K562 (cell line): Measurements from ENCODE around the gene NOTCH1. TPM values are rescaled to one million over a fixed set of nuclear protein-coding genes. Genes with fewer than 3 reads are reported as not detected.

Experiments
- ARNT ChIP-seq, 2 experiments: fragments of 450-650 bp; IDR thresholded peaks; 2 replicates each; pipeline ENCODE4 v1.6.1; 2016; ENCODE audit warnings: mild to moderate bottlenecking in 1 of 2
- CHD2 ChIP-seq: IDR thresholded peaks from 2 replicates; pipeline ENCODE4 v1.6.1; 2011; ENCODE audit warnings: low read depth, low read length
- EWSR1 ChIP-seq: fragments of 450-650 bp; IDR thresholded peaks from 2 replicates; pipeline ENCODE4 v1.6.1; 2018; ENCODE audit warnings: borderline replicate concordance, mild to moderate bottlenecking, low read depth, moderate library complexity; ENCODE audit not compliant: partially characterized antibody
- NFE2L1 ChIP-seq: fragments of 450-650 bp; IDR thresholded peaks from 2 replicates; pipeline ENCODE4 v1.6.1; 2016; ENCODE audit warnings: missing genetic modification characterization, low read depth, mild to moderate bottlenecking, missing compliant biosample characterization, moderate library complexity, borderline replicate concordance
- NUFIP1 ChIP-seq: fragments of 450-650 bp; IDR thresholded peaks from 2 replicates; pipeline ENCODE4 v1.6.1; 2018; ENCODE audit not compliant: partially characterized antibody
- PTRF ChIP-seq: fragments of 450-650 bp; IDR thresholded peaks from 2 replicates; pipeline ENCODE4 v1.6.1; 2016; ENCODE audit warnings: mild to moderate bottlenecking, missing genetic modification characterization, missing compliant biosample characterization
- RBM17 ChIP-seq: fragments of 200-400 bp; formaldehyde crosslinking; IDR thresholded peaks from 2 replicates; pipeline ENCODE4 v1.6.1; 2017; ENCODE audit warnings: low read depth, mild to moderate bottlenecking, low read length, borderline replicate concordance
- SAP30 ChIP-seq: fragments of 200-600 bp; sonication (generic); IDR thresholded peaks from 2 replicates; pipeline ENCODE4 v1.6.1; 2012; ENCODE audit warnings: borderline replicate concordance, low read depth, mild to moderate bottlenecking, moderate library complexity, low read length, control low read depth, inconsistent platforms; ENCODE audit not compliant: insufficient read depth, poor library complexity, severe bottlenecking
- SMARCB1 ChIP-seq: IDR thresholded peaks from 2 replicates; pipeline ENCODE4 v1.6.1; 2011; ENCODE audit warnings: improper control_type of control experiment, low read depth; ENCODE audit not compliant: insufficient read length
- SRF ChIP-seq, 2 experiments: fragments of 250-450, 450-650 bp in 1 of 2; sonication (Bioruptor Pico) in 1 of 2; sonication (generic) in 1 of 2; formaldehyde crosslinking; IDR thresholded peaks; 2 replicates each; pipeline versions ENCODE4 v1.5.0 to v1.5.1; 2020 to 2022; ENCODE audit warnings: mild to moderate bottlenecking in 1 of 2, missing genetic modification reagents in 1 of 2
- ZNF174 ChIP-seq: fragments of 250-450 bp; sonication (Bioruptor Pico); IDR thresholded peaks from 2 replicates; pipeline ENCODE4 v1.4.0; 2020; ENCODE audit warnings: mild to moderate bottlenecking
- ZNF3 ChIP-seq: fragments of 250-450 bp; sonication (Bioruptor Pico); IDR thresholded peaks from 2 replicates; pipeline ENCODE4 v1.5.0; 2021; ENCODE audit warnings: mild to moderate bottlenecking, moderate library complexity
- ZNF644 ChIP-seq: fragments of 200-800 bp; sonication (Bioruptor generic); IDR thresholded peaks from 2 replicates; pipeline ENCODE4 v1.6.1; 2016; ENCODE audit warnings: low read depth, missing genetic modification characterization, missing compliant biosample characterization
- polyA plus RNA-seq, 8 experiments: library from polyadenylated mRNA; depleted of rRNA in 4 of 8; stranded (reverse) in 5 of 8; unstranded in 3 of 8; fragments of >200 nt; fragmentation: Nextera tagmentation in 2 of 8; fragmentation: Illumina TruSeq in 1 of 8; extraction: Ambion mirVana in 2 of 8; extraction: Trizol in 1 of 8; gene quantifications; 2 replicates each; pipeline versions ENCODE4 v1.2.1 to v1.2.3, GENCODE V29; 2011 to 2014; ENCODE audit warnings: inconsistent platforms in 1 of 8, missing spikeins in 1 of 8
- total RNA-seq, 7 experiments: library from RNA; depleted of rRNA in 6 of 7; stranded (reverse); fragments of >200 nt in 6 of 7; fragmentation: Illumina TruSeq in 2 of 7; extraction: Trizol in 2 of 7; gene quantifications; 2 replicates each; pipeline versions ENCODE4 v1.2.1 to v1.2.3, GENCODE V29; 2011 to 2021; ENCODE audit warnings: low replicate concordance in 1 of 7
- TF ChIP-seq, protein P1 (sequence below), 3 experiments: fragments of 200-800 bp in 1 of 3; fragments of 250-450 bp in 1 of 3; fragments of 450-650 bp in 1 of 3; sonication (Bioruptor Pico) in 1 of 3; sonication (Bioruptor generic) in 1 of 3; formaldehyde crosslinking in 1 of 3; IDR thresholded peaks; 2 replicates each; pipeline versions ENCODE4 v1.6.1 to v1.8.0; 2016 to 2022; ENCODE audit warnings: mild to moderate bottlenecking in 2 of 3, missing genetic modification characterization in 2 of 3, missing compliant biosample characterization in 1 of 3, moderate library complexity in 1 of 3
- TF ChIP-seq, protein P2 (sequence below): sonication (generic); formaldehyde crosslinking; IDR thresholded peaks from 2 replicates; pipeline ENCODE4 v1.8.0; 2022; ENCODE audit warnings: mild to moderate bottlenecking, missing genetic modification reagents
- TF ChIP-seq, protein P3 (sequence below): conservative IDR thresholded peaks from 2 replicates; pipeline ENCODE4 v1.6.1; 2011; ENCODE audit warnings: low read depth, mild to moderate bottlenecking, low read length; ENCODE audit not compliant: control insufficient read depth

Gene NOTCH1
- total and polyA plus RNA-seq, 9 of the 15 experiments (the other 6 are each of a cell fraction or from before 2014, with no cell fraction given), result 0.03 to 31.4 (median 2.3) TPM

DNA sequence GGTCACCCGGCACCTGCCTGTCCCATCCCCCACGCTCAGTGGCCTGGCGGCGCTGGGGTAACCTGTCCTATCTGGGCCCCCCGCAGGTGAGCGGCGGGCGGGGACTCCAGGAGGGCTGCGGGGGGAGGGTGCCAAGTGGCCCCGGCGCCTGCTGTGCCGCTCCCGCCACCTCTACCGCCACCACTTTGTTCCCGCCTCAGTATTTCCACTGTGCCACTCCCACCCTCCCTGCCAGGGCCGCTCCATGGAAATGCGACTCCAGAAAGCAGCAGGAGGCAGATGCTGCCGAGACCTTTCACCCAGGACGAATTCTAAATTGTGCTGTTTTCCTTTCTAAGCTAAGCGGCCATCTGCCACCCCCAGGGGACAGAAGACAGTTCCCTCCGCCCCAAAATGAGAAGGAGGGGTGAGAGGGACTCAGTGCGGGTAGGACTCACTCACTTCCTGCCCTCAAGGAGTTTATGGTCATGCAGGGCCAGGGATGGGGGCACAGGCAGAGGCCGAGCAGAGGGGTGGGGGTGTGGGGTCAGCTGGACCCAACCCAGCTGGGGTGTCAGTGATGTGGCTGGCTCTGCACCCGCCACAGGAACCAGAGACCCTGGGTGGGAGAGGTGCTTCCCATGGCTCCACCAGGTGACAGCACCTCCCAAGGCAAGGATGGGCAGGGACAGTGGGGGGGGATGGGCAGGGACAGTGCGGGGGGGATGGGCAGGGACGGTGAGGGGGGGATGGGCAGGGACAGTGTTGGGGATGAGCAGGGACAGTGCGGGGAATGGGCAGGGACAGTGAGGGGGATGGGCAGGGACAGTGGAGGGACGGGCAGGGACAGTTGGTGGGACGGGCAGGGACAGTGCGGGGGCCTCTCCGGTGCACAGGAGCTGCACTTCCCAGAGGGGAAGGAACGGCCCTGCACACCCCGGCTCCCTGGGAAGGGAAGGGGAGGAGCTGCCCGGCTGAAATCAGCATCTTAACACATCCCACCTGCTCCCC is 17.8 kb downstream of the NOTCH1 start (continued):
- TF ChIP-seq NFE2L1 (no peak), CHD2 (peak; percentile 70; the same call in 1 of the 2 replicates), SAP30 (no peak), ARNT (IDR thresholded peaks at IDR 0.05) (no peak), EWSR1 (no peak), ZNF3 (CRISPR knock-in tag) (no peak), ZNF644 (tag) (no peak), ZNF174 (CRISPR knock-in tag) (no peak), NUFIP1 (no peak), PTRF (tag) (no peak), RBM17 (no peak), SRF (CRISPR knock-in tag; IDR thresholded peaks at IDR 0.05) (no peak), SMARCB1 (no peak)
- TF ChIP-seq, protein P1, sequence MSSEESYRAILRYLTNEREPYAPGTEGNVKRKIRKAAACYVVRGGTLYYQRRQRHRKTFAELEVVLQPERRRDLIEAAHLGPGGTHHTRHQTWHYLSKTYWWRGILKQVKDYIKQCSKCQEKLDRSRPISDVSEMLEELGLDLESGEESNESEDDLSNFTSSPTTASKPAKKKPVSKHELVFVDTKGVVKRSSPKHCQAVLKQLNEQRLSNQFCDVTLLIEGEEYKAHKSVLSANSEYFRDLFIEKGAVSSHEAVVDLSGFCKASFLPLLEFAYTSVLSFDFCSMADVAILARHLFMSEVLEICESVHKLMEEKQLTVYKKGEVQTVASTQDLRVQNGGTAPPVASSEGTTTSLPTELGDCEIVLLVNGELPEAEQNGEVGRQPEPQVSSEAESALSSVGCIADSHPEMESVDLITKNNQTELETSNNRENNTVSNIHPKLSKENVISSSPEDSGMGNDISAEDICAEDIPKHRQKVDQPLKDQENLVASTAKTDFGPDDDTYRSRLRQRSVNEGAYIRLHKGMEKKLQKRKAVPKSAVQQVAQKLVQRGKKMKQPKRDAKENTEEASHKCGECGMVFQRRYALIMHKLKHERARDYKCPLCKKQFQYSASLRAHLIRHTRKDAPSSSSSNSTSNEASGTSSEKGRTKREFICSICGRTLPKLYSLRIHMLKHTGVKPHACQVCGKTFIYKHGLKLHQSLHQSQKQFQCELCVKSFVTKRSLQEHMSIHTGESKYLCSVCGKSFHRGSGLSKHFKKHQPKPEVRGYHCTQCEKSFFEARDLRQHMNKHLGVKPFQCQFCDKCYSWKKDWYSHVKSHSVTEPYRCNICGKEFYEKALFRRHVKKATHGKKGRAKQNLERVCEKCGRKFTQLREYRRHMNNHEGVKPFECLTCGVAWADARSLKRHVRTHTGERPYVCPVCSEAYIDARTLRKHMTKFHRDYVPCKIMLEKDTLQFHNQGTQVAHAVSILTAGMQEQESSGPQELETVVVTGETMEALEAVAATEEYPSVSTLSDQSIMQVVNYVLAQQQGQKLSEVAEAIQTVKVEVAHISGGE (CRISPR knock-in tag; IDR thresholded peaks at IDR 0.05), result peak in 1 of 3 experiments; percentile 62; a peak in 2 of 6 replicates
- TF ChIP-seq, protein P2, sequence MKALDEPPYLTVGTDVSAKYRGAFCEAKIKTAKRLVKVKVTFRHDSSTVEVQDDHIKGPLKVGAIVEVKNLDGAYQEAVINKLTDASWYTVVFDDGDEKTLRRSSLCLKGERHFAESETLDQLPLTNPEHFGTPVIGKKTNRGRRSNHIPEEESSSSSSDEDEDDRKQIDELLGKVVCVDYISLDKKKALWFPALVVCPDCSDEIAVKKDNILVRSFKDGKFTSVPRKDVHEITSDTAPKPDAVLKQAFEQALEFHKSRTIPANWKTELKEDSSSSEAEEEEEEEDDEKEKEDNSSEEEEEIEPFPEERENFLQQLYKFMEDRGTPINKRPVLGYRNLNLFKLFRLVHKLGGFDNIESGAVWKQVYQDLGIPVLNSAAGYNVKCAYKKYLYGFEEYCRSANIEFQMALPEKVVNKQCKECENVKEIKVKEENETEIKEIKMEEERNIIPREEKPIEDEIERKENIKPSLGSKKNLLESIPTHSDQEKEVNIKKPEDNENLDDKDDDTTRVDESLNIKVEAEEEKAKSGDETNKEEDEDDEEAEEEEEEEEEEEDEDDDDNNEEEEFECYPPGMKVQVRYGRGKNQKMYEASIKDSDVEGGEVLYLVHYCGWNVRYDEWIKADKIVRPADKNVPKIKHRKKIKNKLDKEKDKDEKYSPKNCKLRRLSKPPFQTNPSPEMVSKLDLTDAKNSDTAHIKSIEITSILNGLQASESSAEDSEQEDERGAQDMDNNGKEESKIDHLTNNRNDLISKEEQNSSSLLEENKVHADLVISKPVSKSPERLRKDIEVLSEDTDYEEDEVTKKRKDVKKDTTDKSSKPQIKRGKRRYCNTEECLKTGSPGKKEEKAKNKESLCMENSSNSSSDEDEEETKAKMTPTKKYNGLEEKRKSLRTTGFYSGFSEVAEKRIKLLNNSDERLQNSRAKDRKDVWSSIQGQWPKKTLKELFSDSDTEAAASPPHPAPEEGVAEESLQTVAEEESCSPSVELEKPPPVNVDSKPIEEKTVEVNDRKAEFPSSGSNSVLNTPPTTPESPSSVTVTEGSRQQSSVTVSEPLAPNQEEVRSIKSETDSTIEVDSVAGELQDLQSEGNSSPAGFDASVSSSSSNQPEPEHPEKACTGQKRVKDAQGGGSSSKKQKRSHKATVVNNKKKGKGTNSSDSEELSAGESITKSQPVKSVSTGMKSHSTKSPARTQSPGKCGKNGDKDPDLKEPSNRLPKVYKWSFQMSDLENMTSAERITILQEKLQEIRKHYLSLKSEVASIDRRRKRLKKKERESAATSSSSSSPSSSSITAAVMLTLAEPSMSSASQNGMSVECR (CRISPR knock-in tag), result no peak
- TF ChIP-seq, protein P3, sequence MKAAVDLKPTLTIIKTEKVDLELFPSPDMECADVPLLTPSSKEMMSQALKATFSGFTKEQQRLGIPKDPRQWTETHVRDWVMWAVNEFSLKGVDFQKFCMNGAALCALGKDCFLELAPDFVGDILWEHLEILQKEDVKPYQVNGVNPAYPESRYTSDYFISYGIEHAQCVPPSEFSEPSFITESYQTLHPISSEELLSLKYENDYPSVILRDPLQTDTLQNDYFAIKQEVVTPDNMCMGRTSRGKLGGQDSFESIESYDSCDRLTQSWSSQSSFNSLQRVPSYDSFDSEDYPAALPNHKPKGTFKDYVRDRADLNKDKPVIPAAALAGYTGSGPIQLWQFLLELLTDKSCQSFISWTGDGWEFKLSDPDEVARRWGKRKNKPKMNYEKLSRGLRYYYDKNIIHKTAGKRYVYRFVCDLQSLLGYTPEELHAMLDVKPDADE, result 0 out of 2 replicates have a peak, but pooled peaks have one; percentile 20
